ENCODE results near the gene FAIM2. TPM values are rescaled to one million over a fixed set of nuclear protein-coding genes. Genes with fewer than 3 reads are reported as not detected.

FAIM2 gene
- total and polyA plus RNA-seq, 9 of the 15 experiments (the other 6 are each of a cell fraction or from before 2014, with no cell fraction given): 0.01 to 0.10 TPM; not detected in 7

DNA sequence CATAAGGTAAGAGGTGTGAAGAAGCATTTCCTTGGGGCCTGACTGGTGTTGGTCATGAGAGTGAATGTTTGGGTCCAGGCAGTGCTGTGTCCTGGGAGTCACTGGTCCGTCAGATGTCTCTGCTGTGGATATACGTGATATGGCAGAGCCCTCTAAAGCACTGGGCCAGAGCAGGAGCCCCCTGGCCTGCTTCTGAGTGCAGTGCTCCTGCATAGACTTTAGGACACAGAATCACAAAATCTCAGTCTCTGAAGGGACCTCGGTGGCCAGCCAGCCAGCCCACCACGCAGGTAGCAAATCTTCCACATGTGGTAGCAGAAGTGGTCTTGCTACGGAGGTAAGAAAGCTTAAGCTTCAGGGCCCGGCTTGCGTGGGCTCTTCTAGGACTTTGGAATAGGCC, 28.3 kb upstream of the FAIM2 start:
- CTCF ChIA-PET (ENCODE audit: low intra/inter-chr PET ratio): interaction anchor here (0.5 kb wide), 1 partner anchor 21 kb away, joined by 7 read pairs; no protein-coding TSS in a partner anchor
- H3K36me3 ChIP-seq (ENCODE audit: control insufficient read depth, insufficient read depth, low read length): no peaks in the 10 kb centered on the region
- H3K79me2 ChIP-seq (ENCODE audit: control insufficient read depth, insufficient read depth, low read length): no peaks in the 10 kb centered on the region
- H3K9ac ChIP-seq (ENCODE audit: insufficient read depth in 1 of 2, low read depth in 2 of 2, low read length in 2 of 2): no peak overlapping the region
- POLR2A ChIA-PET: interaction anchor here (0.5 to 3.4 kb wide), 3 partner anchors 10 to 19 kb away, joined by 3 to 12 read pairs (median 3); no protein-coding TSS in a partner anchor
- intact Hi-C loops (cut with micrococcal nuclease): no loop called here
- no peaks in the 10 kb centered on the region for H3K9me3 ChIP-seq (replicated peaks; ENCODE audit: control insufficient read depth, insufficient read depth, low read depth, low read length)
- H3K9me1 ChIP-seq (ENCODE audit: control insufficient read depth, insufficient read depth, low read length): no peaks in the 10 kb centered on the region
- BruUV-seq (replicated peaks): no TSS peak
- H3K4me3 ChIP-seq: no peak overlapping the region
- no peaks in the 10 kb centered on the region; a peak in 1 of 5 replicates for H3K4me1 ChIP-seq (replicated peaks in 1 of 2; ENCODE audit: control insufficient read depth in 2 of 2, insufficient read depth in 2 of 2, low read length in 2 of 2)
- no peak overlapping the region for H3K27ac ChIP-seq (ENCODE audit: extremely low read depth, low read depth, low read length)
- ATAC-seq (peak; percentile 47; the same call in 2 of the 3 replicates), FAIRE-seq (no peak), DNase-seq (ENCODE audit: extremely low read depth in 1 of 4, low spot score in 3 of 4) (no peak)
- H3K4me2 ChIP-seq (ENCODE audit: insufficient read depth, low read length): no peak overlapping the region
- no peaks in the 10 kb centered on the region for H4K20me1 ChIP-seq (replicated peaks; ENCODE audit: control insufficient read depth, insufficient read depth, low read length)
- peaks cover 6 to 12% of the 10 kb centered on the region in 2 experiments; a peak in 2 of 5 replicates for H3K27me3 ChIP-seq (ENCODE audit: control insufficient read depth in 2 of 2, insufficient read depth in 2 of 2, low read length in 2 of 2)
- peak overlapping the region; percentile 46; the same call in 1 of the 2 replicates for H2AFZ ChIP-seq (ENCODE audit: low read depth, low read length)
- WGBS (ENCODE audit: insufficient coverage, low coverage, missing lambda C conversion rate): 42% methylated on average over 6 of the region's 7 CpGs
- in situ Hi-C loops (cut with MboI): no loop called here
- TF ChIP-seq C11orf30 (IDR thresholded peaks at IDR 0.05; ENCODE audit: low read depth): no peak
- no peak for TF ChIP-seq SRF (CRISPR knock-in tag; IDR thresholded peaks at IDR 0.05)
- TF ChIP-seq ZNF24 (IDR thresholded peaks at IDR 0.05): no peak

DNA sequence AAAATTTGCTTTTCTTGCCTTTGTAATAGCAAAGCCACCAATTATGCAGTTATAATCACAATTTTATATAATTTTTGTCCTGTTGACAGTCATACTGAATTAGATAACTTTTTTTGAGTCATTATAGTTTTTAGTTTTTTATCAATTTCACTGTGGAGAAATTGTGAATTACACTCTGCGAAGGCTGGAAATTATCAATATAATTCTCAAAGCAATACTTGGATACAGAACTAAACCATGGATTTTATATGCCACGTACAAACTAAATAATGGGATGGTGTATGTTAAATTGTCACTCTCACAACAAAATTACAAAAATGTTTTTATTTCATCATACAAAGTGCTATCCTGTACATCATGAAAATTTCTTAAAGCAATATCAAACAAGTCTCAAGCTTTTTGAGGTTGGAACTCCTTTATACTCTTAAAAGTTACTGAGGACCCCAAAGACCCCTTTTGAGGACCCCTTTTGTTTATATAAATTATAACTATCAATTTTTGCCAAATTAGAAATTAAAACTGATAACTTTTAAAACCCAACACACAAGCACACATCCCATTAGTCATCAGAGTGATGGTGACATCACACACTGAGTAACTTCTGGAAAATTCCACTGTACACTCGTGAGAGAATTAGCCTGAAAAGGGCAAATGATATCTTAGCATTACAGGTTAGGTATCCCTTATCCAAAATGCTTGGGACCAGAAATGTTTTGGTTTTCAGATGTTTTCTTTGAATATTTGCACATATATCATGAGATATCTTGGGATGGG, 27.0 kb upstream of the FAIM2 start:
- Histone ChIP-seq H3K4me2 (ENCODE audit: insufficient read depth, low read length) (no peak overlapping the region), H3K27ac (ENCODE audit: extremely low read depth, low read depth, low read length) (no peak overlapping the region), H3K79me2 (ENCODE audit: control insufficient read depth, insufficient read depth, low read length) (no peaks in the 10 kb centered on the region), H3K9ac (ENCODE audit: insufficient read depth in 1 of 2, low read depth in 2 of 2, low read length in 2 of 2) (no peak overlapping the region), H4K20me1 (replicated peaks; ENCODE audit: control insufficient read depth, insufficient read depth, low read length) (no peaks in the 10 kb centered on the region), H3K4me3 (no peak overlapping the region), H3K27me3 (ENCODE audit: control insufficient read depth in 2 of 2, insufficient read depth in 2 of 2, low read length in 2 of 2) (peaks cover 6 to 12% of the 10 kb centered on the region in 2 experiments; a peak in 2 of 5 replicates), H3K4me1 (replicated peaks in 1 of 2; ENCODE audit: control insufficient read depth in 2 of 2, insufficient read depth in 2 of 2, low read length in 2 of 2) (no peaks in the 10 kb centered on the region; a peak in 1 of 5 replicates), H3K9me3 (replicated peaks; ENCODE audit: control insufficient read depth, insufficient read depth, low read depth, low read length) (no peaks in the 10 kb centered on the region), H3K9me1 (ENCODE audit: control insufficient read depth, insufficient read depth, low read length) (no peaks in the 10 kb centered on the region), H2AFZ (ENCODE audit: low read depth, low read length) (no peak overlapping the region), H3K36me3 (ENCODE audit: control insufficient read depth, insufficient read depth, low read length) (no peaks in the 10 kb centered on the region)
- no peak for FAIRE-seq
- ChIA-PET CTCF (ENCODE audit: low intra/inter-chr PET ratio) (no interaction called here), POLR2A (interaction anchor here (0.6 to 3.4 kb wide), 5 partner anchors 10 to 89 kb away, joined by 3 to 12 read pairs (median 4); no protein-coding TSS in a partner anchor)
- WGBS (ENCODE audit: insufficient coverage, low coverage, missing lambda C conversion rate): 36% methylated on average over 3 of the region's 3 CpGs
- intact Hi-C loops (cut with micrococcal nuclease) (no loop called here), in situ Hi-C loops (cut with MboI) (no loop called here)
- no peak for ATAC-seq
- no TSS peak for BruUV-seq (replicated peaks)
- DNase-seq (ENCODE audit: extremely low read depth in 1 of 4, low spot score in 3 of 4): no peak
- TF ChIP-seq JUN (IDR thresholded peaks at IDR 0.05; ENCODE audit: borderline replicate concordance, low read depth, low read length) (0 out of 2 replicates have a peak, but pooled peaks have one; percentile 34), JUN (CRISPR knock-in tag; IDR thresholded peaks at IDR 0.05; ENCODE audit: borderline replicate concordance) (no peak), JUNB (CRISPR knock-in tag; conservative IDR thresholded peaks at IDR 0.05) (no peak), ATF3 (IDR thresholded peaks at IDR 0.05) (peak; percentile 89), ATF3 (CRISPR knock-in tag; conservative IDR thresholded peaks at IDR 0.05) (no peak), BRCA1 (IDR thresholded peaks at IDR 0.05) (no peak), BRCA1 (CRISPR knock-in tag; IDR thresholded peaks at IDR 0.05) (no peak), VEZF1 (CRISPR knock-in tag; IDR thresholded peaks at IDR 0.05) (no peak), RAD21 (CRISPR knock-in tag; conservative IDR thresholded peaks at IDR 0.05 in 1 of 2, IDR thresholded peaks at IDR 0.05 in 1 of 2) (no peak), RBM14 (IDR thresholded peaks at IDR 0.05; ENCODE audit: borderline replicate concordance, insufficient read depth, low read depth, low read length) (no peak)
